Measurements from ENCODE around the gene GPR25. TPM values are rescaled to one million over a fixed set of nuclear protein-coding genes. Genes with fewer than 3 reads are reported as not detected.

GPR25 gene
- total and polyA plus RNA-seq, 10 of the 15 experiments (the other 5 are each of a cell fraction or from before 2014, with no cell fraction given): not detected

DNA sequence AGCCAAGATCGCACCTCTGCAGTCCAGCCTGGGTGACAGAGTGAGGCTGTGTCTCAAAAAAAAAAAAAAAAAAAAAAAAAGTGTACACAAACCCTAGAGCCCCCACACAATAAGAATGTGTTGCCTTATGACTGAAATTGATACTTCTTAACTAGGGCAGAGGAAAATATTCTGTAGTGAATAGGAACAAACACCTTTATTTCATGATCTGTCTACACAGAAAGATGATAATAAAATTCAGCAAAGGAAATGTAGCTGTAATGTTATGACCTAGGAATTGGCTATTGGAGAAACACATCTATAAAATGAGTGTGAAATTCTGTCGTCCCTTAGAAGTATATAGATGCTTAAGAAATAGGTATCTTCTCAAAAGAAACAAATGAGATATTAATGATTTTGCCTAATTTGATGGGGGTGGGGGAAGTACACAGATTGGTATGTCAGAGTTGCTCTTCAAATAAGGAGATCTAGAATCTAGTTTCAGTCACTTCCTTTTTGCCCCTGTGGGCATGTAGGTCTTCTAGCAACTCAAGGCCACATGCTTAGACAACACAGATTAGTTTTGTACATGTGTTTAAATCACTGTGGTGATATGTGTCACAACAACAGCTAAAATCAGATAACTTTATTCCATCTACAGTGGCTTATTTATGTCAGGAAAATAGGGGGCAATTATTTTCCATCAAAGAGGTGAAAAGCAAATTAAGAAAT is 10.7 kb upstream of the GPR25 start (continued):
- TF ChIP-seq, protein P1, sequence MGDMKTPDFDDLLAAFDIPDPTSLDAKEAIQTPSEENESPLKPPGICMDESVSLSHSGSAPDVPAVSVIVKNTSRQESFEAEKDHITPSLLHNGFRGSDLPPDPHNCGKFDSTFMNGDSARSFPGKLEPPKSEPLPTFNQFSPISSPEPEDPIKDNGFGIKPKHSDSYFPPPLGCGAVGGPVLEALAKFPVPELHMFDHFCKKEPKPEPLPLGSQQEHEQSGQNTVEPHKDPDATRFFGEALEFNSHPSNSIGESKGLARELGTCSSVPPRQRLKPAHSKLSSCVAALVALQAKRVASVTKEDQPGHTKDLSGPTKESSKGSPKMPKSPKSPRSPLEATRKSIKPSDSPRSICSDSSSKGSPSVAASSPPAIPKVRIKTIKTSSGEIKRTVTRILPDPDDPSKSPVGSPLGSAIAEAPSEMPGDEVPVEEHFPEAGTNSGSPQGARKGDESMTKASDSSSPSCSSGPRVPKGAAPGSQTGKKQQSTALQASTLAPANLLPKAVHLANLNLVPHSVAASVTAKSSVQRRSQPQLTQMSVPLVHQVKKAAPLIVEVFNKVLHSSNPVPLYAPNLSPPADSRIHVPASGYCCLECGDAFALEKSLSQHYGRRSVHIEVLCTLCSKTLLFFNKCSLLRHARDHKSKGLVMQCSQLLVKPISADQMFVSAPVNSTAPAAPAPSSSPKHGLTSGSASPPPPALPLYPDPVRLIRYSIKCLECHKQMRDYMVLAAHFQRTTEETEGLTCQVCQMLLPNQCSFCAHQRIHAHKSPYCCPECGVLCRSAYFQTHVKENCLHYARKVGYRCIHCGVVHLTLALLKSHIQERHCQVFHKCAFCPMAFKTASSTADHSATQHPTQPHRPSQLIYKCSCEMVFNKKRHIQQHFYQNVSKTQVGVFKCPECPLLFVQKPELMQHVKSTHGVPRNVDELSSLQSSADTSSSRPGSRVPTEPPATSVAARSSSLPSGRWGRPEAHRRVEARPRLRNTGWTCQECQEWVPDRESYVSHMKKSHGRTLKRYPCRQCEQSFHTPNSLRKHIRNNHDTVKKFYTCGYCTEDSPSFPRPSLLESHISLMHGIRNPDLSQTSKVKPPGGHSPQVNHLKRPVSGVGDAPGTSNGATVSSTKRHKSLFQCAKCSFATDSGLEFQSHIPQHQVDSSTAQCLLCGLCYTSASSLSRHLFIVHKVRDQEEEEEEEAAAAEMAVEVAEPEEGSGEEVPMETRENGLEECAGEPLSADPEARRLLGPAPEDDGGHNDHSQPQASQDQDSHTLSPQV (IDR thresholded peaks at IDR 0.05): peak; percentile 48; the same call in 1 of the 2 replicates
- TF ChIP-seq CBFB (IDR thresholded peaks at IDR 0.05; ENCODE audit: low read depth) (no peak), EED (IDR thresholded peaks at IDR 0.05; ENCODE audit: low read depth) (no peak), TCF3 (IDR thresholded peaks at IDR 0.05; ENCODE audit: borderline replicate concordance, insufficient read depth, low read depth, low read length) (no peak), CREB1 (IDR thresholded peaks at IDR 0.05; ENCODE audit: low read depth) (no peak), POLR2A (IDR thresholded peaks at IDR 0.05; ENCODE audit: low read depth, low read length) (no peak), EP300 (IDR thresholded peaks at IDR 0.05; ENCODE audit: borderline replicate concordance in 1 of 2, control insufficient read depth in 1 of 2, low read depth in 2 of 2, low read length in 2 of 2) (peak; percentile 36 to 37; a peak in 2 of 4 replicates), SMAD5 (IDR thresholded peaks at IDR 0.05; ENCODE audit: low read depth) (no peak)
- TF ChIP-seq, protein P2, sequence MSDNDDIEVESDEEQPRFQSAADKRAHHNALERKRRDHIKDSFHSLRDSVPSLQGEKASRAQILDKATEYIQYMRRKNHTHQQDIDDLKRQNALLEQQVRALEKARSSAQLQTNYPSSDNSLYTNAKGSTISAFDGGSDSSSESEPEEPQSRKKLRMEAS (IDR thresholded peaks at IDR 0.05; ENCODE audit: low read depth, low read length): no peak; the same call in 1 of the 2 replicates
- TF ChIP-seq, protein P3, sequence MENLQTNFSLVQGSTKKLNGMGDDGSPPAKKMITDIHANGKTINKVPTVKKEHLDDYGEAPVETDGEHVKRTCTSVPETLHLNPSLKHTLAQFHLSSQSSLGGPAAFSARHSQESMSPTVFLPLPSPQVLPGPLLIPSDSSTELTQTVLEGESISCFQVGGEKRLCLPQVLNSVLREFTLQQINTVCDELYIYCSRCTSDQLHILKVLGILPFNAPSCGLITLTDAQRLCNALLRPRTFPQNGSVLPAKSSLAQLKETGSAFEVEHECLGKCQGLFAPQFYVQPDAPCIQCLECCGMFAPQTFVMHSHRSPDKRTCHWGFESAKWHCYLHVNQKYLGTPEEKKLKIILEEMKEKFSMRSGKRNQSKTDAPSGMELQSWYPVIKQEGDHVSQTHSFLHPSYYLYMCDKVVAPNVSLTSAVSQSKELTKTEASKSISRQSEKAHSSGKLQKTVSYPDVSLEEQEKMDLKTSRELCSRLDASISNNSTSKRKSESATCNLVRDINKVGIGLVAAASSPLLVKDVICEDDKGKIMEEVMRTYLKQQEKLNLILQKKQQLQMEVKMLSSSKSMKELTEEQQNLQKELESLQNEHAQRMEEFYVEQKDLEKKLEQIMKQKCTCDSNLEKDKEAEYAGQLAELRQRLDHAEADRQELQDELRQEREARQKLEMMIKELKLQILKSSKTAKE (IDR thresholded peaks at IDR 0.05; ENCODE audit: low read depth, poor library complexity, severe bottlenecking): peak; percentile 74
- TF ChIP-seq, protein P4, sequence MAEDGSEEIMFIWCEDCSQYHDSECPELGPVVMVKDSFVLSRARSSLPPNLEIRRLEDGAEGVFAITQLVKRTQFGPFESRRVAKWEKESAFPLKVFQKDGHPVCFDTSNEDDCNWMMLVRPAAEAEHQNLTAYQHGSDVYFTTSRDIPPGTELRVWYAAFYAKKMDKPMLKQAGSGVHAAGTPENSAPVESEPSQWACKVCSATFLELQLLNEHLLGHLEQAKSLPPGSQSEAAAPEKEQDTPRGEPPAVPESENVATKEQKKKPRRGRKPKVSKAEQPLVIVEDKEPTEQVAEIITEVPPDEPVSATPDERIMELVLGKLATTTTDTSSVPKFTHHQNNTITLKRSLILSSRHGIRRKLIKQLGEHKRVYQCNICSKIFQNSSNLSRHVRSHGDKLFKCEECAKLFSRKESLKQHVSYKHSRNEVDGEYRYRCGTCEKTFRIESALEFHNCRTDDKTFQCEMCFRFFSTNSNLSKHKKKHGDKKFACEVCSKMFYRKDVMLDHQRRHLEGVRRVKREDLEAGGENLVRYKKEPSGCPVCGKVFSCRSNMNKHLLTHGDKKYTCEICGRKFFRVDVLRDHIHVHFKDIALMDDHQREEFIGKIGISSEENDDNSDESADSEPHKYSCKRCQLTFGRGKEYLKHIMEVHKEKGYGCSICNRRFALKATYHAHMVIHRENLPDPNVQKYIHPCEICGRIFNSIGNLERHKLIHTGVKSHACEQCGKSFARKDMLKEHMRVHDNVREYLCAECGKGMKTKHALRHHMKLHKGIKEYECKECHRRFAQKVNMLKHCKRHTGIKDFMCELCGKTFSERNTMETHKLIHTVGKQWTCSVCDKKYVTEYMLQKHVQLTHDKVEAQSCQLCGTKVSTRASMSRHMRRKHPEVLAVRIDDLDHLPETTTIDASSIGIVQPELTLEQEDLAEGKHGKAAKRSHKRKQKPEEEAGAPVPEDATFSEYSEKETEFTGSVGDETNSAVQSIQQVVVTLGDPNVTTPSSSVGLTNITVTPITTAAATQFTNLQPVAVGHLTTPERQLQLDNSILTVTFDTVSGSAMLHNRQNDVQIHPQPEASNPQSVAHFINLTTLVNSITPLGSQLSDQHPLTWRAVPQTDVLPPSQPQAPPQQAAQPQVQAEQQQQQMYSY (CRISPR knock-in tag; IDR thresholded peaks at IDR 0.05): no peak
- TF ChIP-seq, protein P5, sequence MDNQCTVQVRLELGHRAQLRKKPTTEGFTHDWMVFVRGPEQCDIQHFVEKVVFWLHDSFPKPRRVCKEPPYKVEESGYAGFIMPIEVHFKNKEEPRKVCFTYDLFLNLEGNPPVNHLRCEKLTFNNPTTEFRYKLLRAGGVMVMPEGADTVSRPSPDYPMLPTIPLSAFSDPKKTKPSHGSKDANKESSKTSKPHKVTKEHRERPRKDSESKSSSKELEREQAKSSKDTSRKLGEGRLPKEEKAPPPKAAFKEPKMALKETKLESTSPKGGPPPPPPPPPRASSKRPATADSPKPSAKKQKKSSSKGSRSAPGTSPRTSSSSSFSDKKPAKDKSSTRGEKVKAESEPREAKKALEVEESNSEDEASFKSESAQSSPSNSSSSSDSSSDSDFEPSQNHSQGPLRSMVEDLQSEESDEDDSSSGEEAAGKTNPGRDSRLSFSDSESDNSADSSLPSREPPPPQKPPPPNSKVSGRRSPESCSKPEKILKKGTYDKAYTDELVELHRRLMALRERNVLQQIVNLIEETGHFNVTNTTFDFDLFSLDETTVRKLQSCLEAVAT (IDR thresholded peaks at IDR 0.05): no peak
- TF ChIP-seq, protein P6, sequence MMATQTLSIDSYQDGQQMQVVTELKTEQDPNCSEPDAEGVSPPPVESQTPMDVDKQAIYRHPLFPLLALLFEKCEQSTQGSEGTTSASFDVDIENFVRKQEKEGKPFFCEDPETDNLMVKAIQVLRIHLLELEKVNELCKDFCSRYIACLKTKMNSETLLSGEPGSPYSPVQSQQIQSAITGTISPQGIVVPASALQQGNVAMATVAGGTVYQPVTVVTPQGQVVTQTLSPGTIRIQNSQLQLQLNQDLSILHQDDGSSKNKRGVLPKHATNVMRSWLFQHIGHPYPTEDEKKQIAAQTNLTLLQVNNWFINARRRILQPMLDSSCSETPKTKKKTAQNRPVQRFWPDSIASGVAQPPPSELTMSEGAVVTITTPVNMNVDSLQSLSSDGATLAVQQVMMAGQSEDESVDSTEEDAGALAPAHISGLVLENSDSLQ (IDR thresholded peaks at IDR 0.05): peak; percentile 82
- TF ChIP-seq, protein P7, sequence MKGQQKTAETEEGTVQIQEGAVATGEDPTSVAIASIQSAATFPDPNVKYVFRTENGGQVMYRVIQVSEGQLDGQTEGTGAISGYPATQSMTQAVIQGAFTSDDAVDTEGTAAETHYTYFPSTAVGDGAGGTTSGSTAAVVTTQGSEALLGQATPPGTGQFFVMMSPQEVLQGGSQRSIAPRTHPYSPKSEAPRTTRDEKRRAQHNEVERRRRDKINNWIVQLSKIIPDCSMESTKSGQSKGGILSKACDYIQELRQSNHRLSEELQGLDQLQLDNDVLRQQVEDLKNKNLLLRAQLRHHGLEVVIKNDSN (IDR thresholded peaks at IDR 0.05; ENCODE audit: borderline replicate concordance, extremely low read length, insufficient read depth, low read depth, low read length): no peak
